CD4-positive, alpha-beta T cell treated with Interleukin-4 for 4 hours (primary cell): ENCODE results near the gene ERAS.
"Not testable (repeated sequence)": the region's sequence is repeated elsewhere in the genome, so short reads cannot be mapped to it uniquely, and the experiment has no call there.

Experiments used
- DNase-seq: peaks from one replicate; pipeline ENCODE4 v3.0.0-alpha.2; 2020

Gene ERAS

DNA sequence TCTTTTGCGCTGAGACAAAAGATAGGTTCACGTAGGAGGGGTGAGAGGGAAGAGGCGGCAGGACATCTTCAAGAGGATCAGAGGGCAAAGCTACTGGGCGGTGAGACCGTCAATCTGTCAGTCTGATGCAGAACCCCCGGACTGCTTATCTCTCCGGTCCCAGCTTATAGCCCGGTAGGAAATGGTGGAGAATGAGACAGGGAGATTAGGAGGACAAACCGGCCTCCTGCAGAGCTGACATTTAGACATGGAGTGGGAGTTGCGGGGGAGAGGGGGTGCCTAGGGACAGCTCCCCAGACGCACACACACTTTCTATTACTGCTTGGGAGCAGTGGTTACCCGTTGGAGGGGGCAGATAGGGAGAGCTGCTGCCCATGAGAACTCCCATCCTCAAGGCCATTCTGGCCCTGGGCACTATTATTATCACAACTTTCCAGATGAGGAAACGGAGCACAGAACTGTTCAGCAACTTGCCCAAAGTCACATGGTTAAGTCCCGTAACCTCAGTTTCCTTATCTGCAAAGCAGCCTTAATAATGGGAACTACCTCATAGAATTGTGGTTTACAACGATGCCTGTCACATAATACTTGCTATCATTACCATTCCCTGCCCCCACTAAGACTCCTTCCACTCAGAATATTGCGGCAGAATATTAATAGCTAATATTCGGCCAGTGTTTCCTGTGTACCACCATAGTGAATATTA is 25.6 kb upstream of the ERAS start:
- no peak for DNase-seq

GRCh38 chrX:48801280-48802088 is 24.8 kb upstream of the ERAS start, which contains the start of gene HDAC6:
TSS of gene HDAC6 (plus strand) at chrX:48802067. CDS start at chrX:48802693, 626 bp downstream.
- DNase-seq: peak; percentile 98

DNA sequence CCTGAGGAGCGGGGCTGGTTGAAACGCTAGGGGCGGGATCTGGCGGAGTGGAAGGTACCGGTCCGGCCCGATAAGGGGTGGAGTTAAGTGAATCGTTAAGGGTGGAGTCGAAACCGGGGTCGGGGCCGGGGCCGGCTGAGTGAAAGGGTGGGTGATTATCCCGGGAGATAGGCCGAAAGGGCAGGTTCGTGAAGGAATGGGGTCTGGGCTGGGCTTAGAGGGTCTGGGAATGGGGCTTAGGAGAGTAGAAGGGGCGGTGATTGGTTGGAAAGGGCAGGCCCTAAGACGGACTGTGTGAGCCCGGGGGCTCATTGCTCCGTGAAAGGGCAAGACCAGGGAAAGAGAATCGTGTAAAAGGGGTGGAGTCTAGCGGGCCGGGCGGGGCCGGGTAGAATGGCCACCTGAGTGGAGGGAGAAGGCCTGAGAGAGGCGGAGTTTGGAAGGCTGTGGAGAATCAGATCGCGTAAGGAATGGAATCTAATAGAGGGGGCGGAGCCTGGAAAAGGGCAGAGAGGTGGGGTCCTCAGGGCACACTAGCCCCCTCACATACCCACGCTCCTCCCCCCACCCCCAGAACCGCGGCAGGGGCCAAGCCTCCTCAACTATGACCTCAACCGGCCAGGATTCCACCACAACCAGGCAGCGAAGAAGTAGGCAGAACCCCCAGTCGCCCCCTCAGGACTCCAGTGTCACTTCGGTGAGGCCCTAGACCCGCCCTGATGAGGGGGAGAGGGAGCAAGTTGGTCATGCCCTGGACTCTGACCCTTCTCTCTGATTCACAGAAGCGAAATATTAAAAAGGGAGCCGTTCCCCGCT is 24.0 kb upstream of the ERAS start:
- peak; percentile 55 for DNase-seq

DNA sequence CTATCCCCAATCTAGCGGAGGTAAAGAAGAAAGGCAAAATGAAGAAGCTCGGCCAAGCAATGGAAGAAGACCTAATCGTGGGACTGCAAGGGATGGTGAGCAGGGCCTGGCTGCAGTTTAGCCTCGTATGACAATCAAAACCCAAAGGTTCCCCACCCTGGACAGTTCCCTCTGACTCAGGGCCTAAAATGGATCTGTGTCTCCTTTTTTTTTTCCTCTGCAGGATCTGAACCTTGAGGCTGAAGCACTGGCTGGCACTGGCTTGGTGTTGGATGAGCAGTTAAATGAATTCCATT is 23.5 kb upstream of the ERAS start:
- DNase-seq: no peak

DNA sequence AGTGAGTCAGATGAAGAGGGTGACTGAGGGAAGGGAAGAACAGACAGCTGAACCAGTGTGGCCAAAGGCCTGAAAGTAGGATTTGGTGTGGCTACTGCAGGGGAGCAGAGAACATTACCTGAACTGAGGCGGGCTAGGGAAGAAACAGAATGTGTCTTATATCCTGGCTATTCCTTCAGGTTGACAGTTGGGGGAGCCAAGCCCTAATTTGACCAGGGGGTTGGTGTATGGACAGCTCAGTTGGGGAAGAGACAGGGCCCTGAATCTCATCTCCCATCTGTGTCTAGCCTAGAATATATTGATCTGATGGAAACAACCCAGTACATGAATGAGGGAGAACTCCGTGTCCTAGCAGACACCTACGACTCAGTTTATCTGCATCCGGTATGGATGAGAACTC is 20.2 kb upstream of the ERAS start:
- DNase-seq: no peak

DNA sequence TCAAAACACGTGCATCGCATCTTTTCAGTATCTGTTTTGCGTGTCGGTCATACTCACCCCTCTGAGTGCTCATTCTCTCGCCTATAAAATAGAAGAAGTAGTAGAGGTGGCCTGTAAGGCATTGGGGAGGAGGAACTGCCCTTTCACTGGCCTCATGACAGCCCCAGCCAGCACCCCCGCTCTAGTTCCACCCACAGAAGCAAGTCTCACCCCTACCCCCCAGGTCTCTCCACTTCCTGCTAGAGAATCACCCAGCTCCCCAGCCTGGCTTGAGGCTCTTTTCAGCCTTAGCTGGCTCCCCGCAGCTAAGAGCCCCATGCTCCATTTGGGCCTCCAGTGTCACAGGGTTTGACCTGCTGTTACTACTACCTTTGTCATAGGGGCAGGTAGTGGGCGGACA is 12.7 kb upstream of the ERAS start:
- DNase-seq: no peak

DNA sequence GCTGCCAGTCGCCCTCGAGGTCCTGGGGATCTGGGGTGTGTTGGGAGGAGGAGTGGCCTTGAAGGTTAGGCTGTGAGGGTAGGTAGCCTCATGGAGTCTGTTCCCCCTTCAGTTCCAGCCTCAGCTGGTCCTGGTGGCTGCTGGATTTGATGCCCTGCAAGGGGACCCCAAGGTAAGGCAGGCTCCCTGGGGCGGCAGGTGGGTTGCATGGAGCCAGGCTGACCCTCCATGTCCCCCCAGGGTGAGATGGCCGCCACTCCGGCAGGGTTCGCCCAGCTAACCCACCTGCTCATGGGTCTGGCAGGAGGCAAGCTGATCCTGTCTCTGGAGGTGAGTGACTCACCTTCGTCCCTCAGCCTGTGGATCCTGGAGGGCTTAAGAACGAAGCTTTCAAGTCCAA is 11.6 kb upstream of the ERAS start:
- DNase-seq: no peak

DNA sequence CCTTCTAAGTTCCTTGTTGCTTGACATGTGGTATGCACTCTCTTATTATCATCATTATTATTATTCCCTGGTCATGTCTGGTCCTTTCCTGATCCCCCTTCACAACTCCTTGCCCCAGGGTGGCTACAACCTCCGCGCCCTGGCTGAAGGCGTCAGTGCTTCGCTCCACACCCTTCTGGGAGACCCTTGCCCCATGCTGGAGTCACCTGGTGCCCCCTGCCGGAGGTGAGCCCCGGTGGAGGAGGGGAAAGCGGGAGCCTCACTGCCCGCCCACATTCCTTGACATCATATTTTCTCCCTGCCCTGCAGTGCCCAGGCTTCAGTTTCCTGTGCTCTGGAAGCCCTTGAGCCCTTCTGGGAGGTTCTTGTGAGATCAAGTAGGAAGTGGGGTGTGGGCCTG is 11.0 kb upstream of the ERAS start:
- no peak for DNase-seq

- no peak for DNase-seq
Measured at GRCh38 chrX:48816014-48816810, 10.1 kb upstream of the ERAS start.

DNA sequence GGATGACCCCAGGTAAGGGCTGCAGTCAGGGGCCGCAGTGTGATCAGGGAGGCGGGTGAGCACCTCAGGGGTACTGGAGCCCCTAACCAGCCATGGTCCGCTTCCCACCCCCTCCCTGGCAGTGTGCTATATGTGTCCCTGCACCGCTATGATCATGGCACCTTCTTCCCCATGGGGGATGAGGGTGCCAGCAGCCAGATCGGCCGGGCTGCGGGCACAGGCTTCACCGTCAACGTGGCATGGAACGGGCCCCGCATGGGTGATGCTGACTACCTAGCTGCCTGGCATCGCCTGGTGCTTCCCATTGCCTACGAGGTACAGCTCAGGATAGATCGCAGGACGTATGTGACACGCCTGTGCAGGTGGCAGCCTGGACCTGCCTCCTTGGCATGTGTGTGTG is 8.2 kb upstream of the ERAS start:
- no peak for DNase-seq

GRCh38 chrX:48818866-48819265 is 7.4 kb upstream of the ERAS start:
- DNase-seq: no peak

DNA sequence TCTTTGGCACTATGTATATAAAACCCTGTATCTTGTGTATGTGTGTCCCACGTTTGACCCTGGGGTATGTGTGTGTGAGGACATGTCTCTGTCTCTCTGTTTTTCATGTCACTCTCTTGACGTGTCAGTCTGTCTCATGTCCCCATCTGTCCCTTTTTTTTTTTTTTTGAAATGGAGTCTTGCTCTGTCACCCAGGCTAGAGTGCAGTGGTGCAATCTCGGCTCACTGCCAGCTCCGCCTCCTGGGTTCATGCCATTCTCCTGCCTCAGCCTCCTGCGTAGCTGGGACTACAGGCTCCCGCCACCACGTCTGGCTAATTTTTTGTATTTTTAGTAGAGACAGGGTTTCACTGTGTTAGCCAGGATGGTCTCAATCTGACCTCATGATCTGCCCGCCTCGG is 6.9 kb upstream of the ERAS start:
- DNase-seq: not testable (repeated sequence)

DNA sequence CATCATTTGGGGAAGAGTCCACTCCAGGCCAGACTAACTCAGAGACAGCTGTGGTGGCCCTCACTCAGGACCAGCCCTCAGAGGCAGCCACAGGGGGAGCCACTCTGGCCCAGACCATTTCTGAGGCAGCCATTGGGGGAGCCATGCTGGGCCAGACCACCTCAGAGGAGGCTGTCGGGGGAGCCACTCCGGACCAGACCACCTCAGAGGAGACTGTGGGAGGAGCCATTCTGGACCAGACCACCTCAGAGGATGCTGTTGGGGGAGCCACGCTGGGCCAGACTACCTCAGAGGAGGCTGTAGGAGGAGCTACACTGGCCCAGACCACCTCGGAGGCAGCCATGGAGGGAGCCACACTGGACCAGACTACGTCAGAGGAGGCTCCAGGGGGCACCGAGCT is 3.3 kb upstream of the ERAS start:
- DNase-seq: no peak

GRCh38 chrX:48824066-48824465 is 2.2 kb upstream of the ERAS start:
- no peak for DNase-seq

DNA sequence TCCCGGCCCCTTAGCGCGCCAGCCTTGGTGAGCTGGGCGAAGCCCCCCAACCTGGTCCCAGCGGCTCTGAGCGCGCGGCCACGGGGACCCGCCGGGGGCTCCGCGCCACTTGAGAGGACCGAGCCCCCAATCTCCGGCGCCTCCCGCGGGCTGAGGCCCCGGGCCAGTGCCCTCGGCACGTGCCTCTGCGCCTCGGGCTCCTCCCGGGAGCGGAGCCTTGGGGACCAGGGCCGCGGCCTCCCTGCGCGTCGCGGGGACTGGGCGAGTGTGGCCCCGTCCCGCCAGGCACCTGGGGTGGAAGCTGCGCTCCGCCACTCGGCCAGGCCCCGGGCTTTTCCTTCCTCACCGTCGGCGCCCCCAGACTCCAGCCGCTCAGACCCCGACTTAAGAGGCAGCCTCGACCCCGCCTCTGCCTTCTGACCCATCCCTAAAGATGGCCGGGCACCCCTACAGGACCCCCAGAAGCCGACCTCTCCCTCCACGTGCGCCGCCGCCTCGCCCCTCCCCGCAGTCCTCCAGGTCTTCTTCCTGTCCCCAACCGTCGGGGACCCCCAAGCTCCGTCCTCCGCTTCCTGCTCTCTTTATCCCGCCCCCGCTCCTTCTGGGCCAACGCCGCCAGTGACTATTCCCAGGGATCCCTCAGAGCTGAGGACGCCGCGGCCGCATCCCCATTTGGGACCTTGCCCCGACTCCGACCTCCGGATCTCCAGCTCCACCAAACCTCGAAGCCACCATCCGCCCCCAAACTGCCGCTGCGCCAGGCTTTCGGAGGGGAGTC is 752 bp downstream of the ERAS start:
- DNase-seq: no peak

- no peak for DNase-seq
Measured at GRCh38 chrX:48827654-48827968, 1.3 kb downstream of the ERAS start.

- no peak for DNase-seq
Measured at GRCh38 chrX:48829016-48829735, 2.9 kb downstream of the ERAS start.

DNA sequence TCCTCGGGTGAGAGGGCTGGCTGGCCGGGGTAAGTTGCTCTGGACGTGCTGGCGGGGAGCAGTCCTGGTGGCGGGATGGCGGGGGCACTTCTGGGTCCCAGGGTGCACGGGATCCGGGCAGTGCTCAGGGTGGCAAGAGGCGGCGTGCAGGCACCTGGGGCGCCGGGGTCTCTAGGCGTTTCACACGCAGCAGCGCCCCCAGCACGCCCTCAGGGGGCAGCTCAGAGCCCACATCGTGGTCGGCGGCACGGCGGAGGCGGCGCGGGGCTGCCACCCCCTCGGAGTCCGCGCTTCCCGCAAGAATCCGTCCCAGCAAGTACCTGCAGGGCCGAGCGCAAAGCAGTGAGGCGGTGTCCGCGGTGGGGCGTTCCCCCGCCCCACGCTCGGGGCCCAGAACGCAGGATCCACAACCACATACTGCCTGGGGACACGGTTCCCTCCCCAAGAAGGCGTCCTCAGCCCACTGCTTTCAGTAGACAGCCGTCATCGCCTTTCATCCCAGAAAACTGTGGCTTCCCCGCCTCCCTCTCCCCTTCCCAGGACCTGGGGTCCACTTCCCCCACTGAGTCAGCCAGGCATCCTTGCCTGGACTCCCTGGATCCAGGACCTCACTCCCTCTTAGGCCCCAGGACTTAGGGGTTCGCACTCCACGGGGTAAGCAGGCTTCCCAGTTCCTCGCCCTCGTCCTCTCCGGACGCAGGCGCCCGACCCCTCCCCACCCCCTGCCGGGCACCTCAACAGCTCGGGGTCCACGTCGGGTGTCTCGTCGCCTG is 5.0 kb downstream of the ERAS start:
- DNase-seq: no peak

DNA sequence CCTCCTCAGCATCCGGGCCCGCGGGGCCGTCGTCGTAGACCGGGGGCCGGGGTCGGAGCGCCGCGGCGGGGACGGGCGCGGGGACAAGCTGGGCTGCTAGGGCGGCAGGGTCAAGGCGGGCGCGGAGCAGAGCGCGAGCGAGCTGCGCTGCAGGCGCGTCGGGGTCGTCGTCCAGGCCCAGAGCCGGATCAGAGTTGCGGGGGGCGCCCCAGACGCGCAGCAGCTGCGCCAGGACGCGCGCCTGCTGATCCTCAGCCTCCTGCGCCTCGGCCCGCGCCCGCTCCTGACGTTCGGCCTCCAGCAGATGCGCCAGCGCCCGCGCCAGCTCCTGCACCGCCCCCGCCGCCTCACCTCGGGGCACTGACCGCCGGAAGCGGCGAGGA is 5.6 kb downstream of the ERAS start:
- DNase-seq: no peak

DNA sequence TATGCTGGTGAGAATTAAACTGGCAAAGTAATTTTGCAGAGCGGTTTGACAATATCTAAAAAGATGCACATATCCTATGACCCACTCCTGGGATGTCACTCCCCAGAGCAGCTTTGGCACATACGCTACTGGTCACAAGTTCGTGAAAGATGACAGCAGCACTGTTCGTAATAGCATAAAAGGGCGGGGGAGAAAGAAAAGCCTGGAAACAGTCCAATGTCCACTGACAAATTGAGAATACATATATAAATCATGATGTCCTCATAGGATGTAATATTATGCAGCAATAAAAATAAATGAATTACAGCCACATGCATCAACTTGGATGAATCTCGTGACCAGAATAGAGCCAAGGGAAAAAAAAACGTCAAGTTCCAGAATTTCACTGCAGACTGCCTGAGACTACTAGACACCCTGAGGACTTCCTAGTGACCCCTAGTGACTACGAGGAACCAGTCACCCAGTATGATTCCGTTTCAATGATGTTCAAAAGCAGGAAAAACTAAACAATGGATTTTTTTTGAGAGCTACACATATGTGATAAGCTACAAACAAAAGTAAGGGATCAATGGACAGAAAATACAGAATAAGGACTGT is 7.3 kb downstream of the ERAS start:
- no peak for DNase-seq

- DNase-seq: no peak
Measured at GRCh38 chrX:48834383-48834709, 8.0 kb downstream of the ERAS start.
